Femur (tissue), 1 donor: ENCODE results near the gene PRSS36.

ENCODE experiments used
- DNase-seq: peaks from one replicate; pipeline ENCODE4 v3.0.0-alpha.2; 2017

The PRSS36 gene

DNA sequence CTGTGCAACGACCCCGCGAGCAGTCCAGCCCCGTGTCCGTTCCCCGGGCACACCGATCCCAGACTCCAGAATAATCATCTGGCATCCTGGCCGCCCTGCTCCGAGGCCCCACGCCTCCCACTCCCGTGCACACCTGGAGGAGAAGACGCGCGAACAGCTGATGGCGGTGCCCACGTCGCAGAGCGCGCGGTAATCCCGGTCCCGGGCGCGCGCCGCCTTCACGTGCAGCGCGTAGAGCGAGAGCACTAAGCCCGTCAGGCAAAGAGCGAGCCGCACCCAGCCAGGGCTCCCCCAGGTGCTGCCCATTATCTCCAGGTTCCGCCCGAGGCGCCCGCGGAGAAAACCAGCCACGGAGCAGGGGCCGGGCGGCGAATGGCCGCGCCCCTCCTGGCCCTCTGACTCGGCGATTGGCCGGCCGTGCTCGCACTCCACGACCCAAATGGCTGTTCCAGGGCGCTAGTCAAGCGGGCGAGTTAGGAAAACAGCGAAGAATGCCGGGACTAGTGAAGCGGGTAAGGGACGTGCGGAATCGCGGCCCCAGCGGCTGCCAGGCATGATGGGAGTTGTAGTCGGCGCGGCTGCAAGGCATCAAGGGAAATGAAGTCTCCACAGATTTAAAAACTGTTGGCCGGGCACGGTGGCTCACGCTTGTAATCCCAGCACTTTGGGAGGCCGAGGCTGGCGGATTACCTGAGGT is 55.3 kb downstream of the PRSS36 start, which contains the start of gene VKORC1:
Gene VKORC1, minus strand, starts transcription at position 374 of the 697 bp plus-strand sequence. Its CDS starts 68 bp downstream, at position 306.
- peak; percentile 95 for DNase-seq

DNA sequence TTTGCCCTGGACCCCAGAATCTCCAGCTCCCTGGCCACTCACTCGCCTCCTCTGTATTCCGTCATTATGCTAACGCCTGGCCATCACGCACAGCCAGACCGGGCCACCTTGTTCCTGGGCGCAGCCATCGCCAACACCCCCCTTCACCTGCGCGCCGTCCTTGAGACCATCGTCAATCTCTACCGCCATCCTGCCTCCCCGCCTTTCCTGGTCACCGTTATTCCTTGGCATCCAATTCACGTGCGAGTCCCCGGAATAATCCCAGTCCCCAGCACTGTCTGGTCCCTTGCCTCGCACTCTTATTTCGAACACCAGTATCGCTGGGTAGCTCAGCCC is 55.8 kb downstream of the PRSS36 start:
- DNase-seq, result no peak

GRCh38 chr16:31093132-31093703 is 56.6 kb downstream of the PRSS36 start:
- DNase-seq, result peak; percentile 64

DNA sequence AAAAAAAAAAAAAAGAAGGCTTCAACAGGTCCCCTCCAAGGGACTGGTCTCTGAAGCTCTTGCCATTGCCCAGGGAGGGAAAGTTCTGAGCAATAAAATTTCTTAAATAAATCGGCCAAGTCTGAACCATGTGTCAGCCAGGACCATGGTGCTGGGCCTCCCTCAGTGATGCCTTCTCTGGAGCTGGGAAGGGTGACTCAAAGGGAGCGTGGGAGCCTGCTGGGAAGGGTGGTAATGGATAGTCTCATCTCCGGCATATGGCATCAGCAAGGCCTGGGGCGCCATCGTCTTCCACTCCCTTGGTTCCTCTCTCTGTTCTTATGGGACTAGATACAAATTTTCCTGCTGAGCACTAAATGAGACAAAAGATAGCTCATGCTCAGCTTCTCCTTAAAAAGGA is 57.5 kb downstream of the PRSS36 start:
- DNase-seq, result no peak

GRCh38 chr16:31090540-31090939 is 59.3 kb downstream of the PRSS36 start:
- DNase-seq, result no peak

- DNase-seq, result no peak
Measured at GRCh38 chr16:31089199-31089598, 60.7 kb downstream of the PRSS36 start.
